Upper lobe of left lung (tissue), 4 donors: ENCODE results near the gene COL6A3.

Experiments
- CTCF ChIP-seq, 6 experiments: fragments of 450-650 bp in 4 of 6; fragments of 200-600 bp in 2 of 6; sonication (generic) in 2 of 6; IDR thresholded peaks; one replicate each; pipeline ENCODE4 v1.5.1; 2016 to 2019; ENCODE audit warnings: antibody characterized with exemption in 6 of 6
- POLR2AphosphoS5 ChIP-seq, 2 donors: sonication (generic); formaldehyde crosslinking; IDR thresholded peaks; one replicate each; pipeline ENCODE4 v1.5.1; 2017; ENCODE audit warnings: antibody characterized with exemption in 2 of 2

DNA sequence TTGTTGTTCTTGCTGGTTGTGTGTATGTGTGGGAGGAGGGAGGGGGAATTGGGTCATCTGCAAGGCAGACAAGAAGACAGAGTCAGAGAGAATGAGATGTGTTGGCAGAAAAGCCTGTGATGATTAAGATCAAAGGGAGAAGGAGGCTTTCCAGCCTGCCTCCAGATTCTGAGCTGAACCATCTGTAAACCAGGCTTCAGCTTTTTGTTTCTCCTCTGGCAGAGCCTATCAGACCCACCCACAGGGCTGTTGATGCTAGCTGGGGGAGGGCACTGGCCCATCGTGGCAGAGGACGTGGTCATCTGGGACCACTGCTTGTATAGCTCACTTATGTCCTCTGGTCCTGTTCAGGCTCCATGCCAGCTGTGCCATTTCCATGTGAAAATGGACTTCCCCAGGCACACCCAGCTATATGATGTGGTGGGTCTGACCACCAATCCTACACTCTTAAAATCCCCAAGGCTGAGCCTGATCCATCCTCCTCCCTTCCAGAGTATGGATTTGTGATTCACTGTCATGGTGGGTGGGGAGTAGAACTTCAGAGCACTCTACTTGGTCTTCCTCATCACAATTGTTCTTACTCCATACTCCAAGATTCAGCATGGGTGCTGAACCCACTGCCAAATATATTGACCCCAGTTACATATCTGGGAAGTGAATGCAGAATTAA, 27.8 kb upstream of the COL6A3 start:
- TF ChIP-seq CTCF (IDR thresholded peaks at IDR 0.05) (no peak), POLR2AphosphoS5 (IDR thresholded peaks at IDR 0.05) (no peak)
